Measurements from ENCODE around the gene BMAL1. TPM values are rescaled to one million over a fixed set of nuclear protein-coding genes. Genes with fewer than 3 reads are reported as not detected.

BMAL1 gene
- total and polyA plus RNA-seq, 11 donors, result 5.7 to 18.2 (median 11.7) TPM

GRCh38 chr11:13352711-13353110, 75.1 kb downstream of the BMAL1 start:
- WGBS, 4 donors, result 62 to 82% (median 72%) methylated on average over 6 of the region's 6 CpGs
- peaks cover 0 to 76% (median 40%) of the 10 kb centered on the region in 9 donors for H3K36me3 ChIP-seq
- H3K9me3 ChIP-seq, result no peaks in the 10 kb centered on the region
- DNase-seq (no peak), ATAC-seq (peak in 1 of 4 donors; percentile 19)
- H3K4me3 ChIP-seq, result no peak overlapping the region
- intact Hi-C loops (cut with DNase I), result no loop called here
- no peaks in the 10 kb centered on the region for H3K27me3 ChIP-seq
- TF ChIP-seq POLR2A (IDR thresholded peaks at IDR 0.05) (no peak), CTCF (IDR thresholded peaks at IDR 0.05) (no peak)
- H3K27ac ChIP-seq, result no peak overlapping the region
- H3K4me1 ChIP-seq, result peaks cover 0 to 17% (median 6%) of the 10 kb centered on the region in 12 donors

- H3K9me3 ChIP-seq, result no peaks in the 10 kb centered on the region
- peaks cover 0 to 89% (median 56%) of the 10 kb centered on the region in 9 donors for H3K36me3 ChIP-seq
- intact Hi-C loops (cut with DNase I), result no loop called here
Measured at GRCh38 chr11:13354335-13354734, 76.7 kb downstream of the BMAL1 start.

GRCh38 chr11:13355191-13355590, 77.6 kb downstream of the BMAL1 start:
- H3K27me3 ChIP-seq, result no peaks in the 10 kb centered on the region
- H3K4me3 ChIP-seq, result no peak overlapping the region
- TF ChIP-seq POLR2A (IDR thresholded peaks at IDR 0.05) (no peak), CTCF (IDR thresholded peaks at IDR 0.05) (no peak)
- ATAC-seq, result no peak
- intact Hi-C loops (cut with DNase I), result no loop called here
- H3K36me3 ChIP-seq, result peaks cover 0 to 91% (median 56%) of the 10 kb centered on the region in 9 donors
- peaks cover 0 to 6% (median 0%) of the 10 kb centered on the region in 12 donors for H3K4me1 ChIP-seq
- WGBS, 4 donors, result 95 to 98% (median 97%) methylated on average over 4 of the region's 4 CpGs
- no peak overlapping the region for H3K27ac ChIP-seq
- DNase-seq, result no peak
- no peaks in the 10 kb centered on the region for H3K9me3 ChIP-seq

More at GRCh38 chr11:13354335-13354734, 76.7 kb downstream of the BMAL1 start:
- Histone ChIP-seq H3K27me3 (no peaks in the 10 kb centered on the region), H3K4me1 (peaks cover 0 to 3% (median 0%) of the 10 kb centered on the region in 12 donors), H3K27ac (no peak overlapping the region), H3K4me3 (no peak overlapping the region)
- ATAC-seq, result no peak
- TF ChIP-seq CTCF (IDR thresholded peaks at IDR 0.05), result no peak
- TF ChIP-seq POLR2A (IDR thresholded peaks at IDR 0.05), result no peak
- no peak for DNase-seq
- 88 to 96% (median 91%) methylated on average over 6 of the region's 6 CpGs for WGBS, 4 donors

- no peak for TF ChIP-seq CTCF (IDR thresholded peaks at IDR 0.05)
- peaks cover 0 to 6% (median 0%) of the 10 kb centered on the region in 12 donors for H3K4me1 ChIP-seq
- no peaks in the 10 kb centered on the region for H3K9me3 ChIP-seq
- H3K27me3 ChIP-seq, result no peaks in the 10 kb centered on the region
- no peak overlapping the region for H3K4me3 ChIP-seq
- ATAC-seq (no peak), DNase-seq (no peak)
- H3K36me3 ChIP-seq, result peaks cover 0 to 94% (median 71%) of the 10 kb centered on the region in 9 donors
- H3K27ac ChIP-seq, result no peak overlapping the region
- 86 to 92% (median 91%) methylated on average over 6 to 9 of the region's 9 CpGs for WGBS, 4 donors
- intact Hi-C loops (cut with DNase I), result no loop called here
Measured at GRCh38 chr11:13357232-13357631, 79.6 kb downstream of the BMAL1 start.
